NCI-H2029 treated with DMSO at 0.1 percent for 48 hours (cell line): Measurements from ENCODE around the gene STX2.
"Not testable (repeated sequence)": the region's sequence is repeated elsewhere in the genome, so short reads cannot be mapped to it uniquely, and the experiment has no call there.

Source experiments
- DNase-seq: peaks from one replicate; lab custom pipeline; 2025; lab: John Stamatoyannopoulos, UW

The STX2 gene

DNA sequence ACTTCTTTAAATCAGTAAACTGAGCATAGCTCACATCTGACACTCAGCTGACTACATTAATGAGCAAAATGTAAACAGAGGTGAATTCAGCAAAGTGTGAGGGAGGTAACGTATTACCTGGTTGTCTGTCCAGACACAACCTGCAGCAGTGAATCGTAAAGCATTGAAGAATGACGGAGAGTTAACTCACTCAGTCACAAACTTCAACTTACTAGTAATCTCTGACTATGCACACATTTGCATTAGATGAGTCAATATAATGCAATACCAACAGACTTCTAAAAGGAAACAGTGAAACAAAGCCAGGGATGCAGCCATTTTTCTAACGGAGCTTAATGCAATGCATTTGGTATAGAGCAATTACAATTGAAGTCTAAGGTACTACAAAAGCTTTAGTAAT is 40.0 kb downstream of the STX2 start:
- no peak for DNase-seq

DNA sequence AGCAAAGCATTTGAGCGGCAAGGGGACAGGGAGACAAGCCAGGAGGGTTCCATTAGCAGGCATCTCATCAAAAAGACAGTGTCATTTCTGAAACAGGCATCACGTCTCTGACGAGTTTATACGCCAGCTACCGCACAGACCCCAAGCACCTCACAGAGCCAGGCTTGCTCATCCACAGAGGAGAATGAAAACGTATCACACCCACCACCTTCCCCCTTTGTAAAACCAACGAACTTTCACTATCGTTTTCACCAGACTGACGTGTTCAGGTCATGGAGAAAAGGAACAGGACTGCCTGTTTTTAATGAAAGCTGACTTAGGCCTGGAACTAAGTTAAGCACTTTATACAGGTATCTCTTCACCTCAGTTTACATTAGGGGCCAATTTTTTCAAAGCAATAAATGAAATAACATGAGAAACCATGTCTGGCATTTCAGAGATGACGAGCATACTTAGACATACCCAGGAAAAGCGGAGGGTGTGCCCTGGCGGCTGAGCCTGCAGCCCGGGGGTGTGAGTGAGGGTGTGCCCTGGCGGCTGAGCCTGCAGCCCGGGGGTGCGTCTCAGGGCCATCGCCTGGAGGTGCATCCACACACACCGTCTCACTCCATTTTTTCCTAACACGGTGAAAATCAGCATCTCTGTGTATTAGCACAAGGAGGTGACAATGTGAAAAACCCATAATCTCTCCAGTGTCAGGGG is 41.9 kb downstream of the STX2 start:
- DNase-seq = no peak

DNA sequence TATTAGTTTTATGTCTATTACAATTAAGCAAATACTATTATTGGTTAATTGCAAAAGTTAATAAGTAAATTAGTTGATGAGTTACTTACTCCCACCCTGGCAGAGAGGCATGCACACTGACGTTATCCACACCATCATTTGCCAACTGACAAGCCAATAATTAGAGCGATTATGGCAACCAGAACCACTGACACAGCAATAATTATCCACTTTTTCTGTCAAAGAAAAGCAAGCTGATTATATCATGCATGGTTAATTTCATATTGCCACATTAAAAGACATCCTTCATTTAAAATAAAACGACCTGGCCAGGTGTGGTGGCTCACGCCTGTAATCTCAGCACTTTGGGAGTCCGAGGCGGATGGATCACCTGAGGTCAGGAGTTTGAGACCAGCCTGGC is 43.1 kb downstream of the STX2 start:
- DNase-seq = no peak

DNA sequence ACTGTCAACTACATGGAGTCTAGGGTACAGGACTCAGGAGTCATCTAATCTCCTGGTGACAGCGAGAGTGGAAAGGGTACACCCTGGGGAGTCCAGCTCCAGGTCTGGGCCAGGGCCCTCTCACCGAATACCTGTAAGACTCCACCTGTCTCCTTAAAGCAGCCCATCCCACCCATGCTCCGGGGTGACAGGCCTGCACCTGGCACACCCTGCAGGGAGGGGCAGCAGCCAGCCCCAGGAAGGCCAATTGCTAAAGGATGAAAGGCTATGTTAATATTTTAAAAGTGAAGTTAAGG is 45.5 kb downstream of the STX2 start:
- no peak for DNase-seq

DNA sequence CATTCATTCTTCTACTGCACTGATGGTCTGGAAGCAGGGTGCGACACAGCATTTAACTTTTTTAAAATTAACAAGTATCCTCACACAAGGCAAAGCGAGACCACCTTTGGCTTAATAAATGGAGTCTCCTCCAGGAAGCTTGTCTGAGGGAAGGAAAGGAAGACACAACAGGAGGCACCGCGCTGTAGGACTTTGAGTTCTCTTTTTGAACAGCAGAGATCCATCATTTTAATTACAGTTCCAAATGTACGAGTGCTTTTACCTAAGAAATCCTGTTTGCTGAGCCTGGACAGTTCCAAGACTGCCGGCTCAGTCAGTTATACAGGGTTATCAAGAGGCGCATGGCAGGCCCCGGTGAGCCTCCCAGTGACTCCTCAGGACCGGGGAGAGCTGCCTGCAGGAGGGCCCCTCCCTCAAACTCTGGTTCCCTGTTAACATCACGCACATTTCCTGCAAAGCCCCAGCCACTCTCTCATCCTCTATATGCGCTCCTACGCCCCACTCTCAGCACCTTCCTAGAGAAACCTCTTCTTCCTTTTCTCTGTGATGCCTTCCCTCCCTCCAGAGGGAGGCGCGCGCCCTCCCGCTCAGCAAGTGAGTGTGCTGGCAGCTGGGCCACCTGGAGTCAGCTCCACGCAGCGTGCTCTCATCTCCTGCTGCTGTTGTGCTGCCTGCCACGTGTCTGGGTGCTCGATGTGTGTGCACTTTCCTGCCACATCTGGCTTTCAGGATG is 46.1 kb downstream of the STX2 start:
- no peak for DNase-seq

DNA sequence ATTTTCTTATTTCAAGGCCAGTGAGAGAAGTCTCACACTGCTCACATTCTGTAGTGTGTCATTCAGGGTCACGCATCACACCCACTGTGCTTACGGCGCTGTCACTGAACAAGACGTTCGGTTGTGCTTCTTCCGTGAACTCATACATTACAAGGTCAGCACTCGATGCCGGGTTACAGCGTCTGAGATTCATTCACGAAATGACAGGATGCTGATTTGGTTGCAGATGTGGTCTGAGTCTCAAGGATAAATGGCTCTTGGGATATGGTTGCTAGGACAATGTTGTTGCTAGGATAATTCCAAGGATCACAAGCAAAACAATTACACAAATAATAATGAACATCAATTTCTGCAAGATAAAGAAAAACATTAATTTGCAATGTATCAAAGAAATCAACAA is 47.4 kb downstream of the STX2 start:
- DNase-seq = no peak

DNA sequence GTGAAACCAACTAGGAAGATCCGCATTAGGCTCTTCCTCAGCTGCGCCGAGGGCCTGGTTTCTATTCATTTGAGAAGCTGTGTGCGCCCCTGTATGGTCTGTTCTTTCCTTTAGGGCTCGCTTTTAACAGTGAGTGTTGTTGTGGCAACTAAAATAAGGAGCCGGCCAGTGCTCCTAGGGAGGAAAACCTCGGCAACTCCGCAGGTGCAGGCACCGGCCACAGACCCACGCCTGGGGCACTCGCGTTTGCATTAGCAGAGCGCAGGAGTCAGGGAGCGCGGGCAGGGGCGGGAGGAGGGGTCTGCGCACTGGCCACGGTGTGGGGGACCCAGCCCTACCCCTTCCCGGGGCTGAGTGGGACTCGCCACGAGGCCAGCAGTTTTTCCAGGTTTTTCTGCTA is 50.5 kb downstream of the STX2 start:
- DNase-seq = no peak

DNA sequence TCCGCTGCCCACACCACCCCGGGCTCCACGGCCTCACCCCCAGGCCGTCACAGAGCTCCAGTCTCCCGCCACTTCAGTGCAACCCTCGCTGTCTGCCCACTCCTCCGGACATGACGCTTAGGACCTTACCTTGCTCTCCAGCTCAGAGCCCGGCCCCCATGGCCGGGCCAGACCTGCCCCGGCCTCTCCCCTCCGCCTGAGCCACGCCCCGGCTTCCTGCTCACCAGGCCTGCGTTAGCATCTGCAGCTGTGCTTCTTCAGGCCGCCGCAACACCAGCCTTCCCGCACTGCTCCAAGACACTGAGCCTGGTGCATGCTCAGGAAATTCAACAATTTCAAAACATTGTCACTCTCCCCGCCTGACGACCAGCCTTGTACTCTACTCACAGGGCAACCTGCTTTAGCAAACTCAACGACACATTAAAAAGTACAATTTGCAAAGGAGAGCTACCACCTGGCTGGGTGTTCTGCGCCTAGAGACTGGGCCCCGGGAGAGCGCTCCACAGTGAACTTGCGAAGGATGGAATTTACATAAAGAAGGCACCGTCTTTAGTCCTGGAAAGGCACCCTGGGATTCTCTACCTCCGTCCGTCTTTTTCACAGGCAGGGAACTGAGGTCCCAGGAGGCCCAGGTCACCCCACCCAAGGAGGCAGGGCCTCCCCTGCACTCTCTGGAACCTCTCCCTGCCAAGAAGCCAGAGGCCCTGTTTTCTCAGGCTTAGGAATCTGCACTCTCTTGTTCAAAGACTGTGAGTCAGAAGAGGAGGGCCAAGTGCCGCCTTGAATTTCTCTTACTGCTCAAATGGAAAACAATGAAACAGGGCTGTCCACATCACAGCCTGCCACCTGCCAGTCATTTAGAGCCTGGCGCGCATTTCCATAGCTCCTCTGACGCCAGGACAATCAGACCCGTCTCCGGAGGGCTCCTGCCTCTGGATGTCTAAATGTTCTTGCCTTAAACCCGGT is 51.3 kb downstream of the STX2 start:
- DNase-seq = no peak

DNA sequence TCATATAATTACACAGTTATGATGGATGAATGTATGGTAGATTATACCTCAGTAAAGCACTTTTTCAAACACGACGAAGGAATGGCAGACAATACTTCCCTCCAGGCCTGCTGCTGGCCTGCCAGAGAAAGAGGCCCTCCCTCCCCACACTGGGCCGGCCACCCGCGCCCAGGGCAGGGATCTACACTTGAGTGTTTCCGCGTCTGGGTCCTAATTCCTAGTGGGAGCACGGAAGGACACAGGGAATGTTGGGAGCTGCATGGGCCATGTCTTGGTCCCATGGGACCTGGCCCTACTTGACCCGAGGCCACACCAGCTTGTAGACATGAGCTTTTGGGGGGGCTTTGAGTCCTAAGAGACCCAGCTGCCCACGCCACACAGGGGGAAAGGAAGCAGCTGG is 52.0 kb downstream of the STX2 start:
- DNase-seq = no peak

DNA sequence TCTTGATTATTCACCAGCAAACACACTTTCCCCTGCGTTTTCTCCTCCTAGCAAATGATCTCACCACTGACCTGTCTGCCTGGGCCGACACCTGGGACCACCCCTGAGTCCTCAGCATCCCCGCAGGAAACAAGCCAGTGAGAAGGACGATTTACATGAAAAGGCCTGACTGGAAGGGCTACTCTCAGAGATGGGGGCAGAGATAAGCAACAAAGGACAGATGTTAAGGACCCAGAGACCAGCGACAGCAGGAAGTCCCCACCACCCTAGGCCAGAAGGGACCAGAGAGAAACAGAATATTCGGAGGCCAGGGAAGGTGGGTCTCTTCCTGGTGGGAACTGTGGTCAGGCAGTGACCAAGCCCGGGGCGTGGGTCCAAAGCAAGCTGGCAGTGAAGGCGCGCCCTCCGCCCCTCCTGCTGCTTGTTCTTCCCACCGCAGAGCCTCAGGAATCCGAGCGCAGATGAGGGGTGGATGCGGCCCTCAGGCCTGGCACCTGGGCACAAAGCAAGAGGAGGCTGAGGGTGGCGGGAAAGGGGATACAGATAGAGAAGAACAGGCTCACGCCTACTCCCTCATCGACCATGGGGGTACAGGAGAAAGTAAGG is 55.8 kb downstream of the STX2 start:
- DNase-seq = no peak

DNA sequence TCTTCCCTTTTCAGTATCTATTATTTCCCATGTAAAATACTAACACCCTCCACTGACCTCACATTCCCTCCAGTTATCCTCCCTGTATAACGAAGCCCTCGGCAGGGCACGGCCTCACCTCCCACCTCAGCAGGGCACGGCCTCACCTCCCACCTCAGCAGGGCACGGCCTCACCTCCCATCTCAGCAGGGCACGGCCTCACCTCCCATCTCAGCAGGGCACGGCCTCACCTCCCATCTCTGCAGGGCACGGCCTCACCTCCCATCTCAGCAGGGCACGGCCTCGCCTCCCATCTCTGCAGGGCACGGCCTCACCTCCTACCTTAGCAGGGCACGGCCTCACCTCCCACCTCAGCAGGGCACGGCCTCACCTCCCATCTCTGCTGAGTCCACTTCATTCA is 56.8 kb downstream of the STX2 start:
- DNase-seq = not testable (repeated sequence)

DNA sequence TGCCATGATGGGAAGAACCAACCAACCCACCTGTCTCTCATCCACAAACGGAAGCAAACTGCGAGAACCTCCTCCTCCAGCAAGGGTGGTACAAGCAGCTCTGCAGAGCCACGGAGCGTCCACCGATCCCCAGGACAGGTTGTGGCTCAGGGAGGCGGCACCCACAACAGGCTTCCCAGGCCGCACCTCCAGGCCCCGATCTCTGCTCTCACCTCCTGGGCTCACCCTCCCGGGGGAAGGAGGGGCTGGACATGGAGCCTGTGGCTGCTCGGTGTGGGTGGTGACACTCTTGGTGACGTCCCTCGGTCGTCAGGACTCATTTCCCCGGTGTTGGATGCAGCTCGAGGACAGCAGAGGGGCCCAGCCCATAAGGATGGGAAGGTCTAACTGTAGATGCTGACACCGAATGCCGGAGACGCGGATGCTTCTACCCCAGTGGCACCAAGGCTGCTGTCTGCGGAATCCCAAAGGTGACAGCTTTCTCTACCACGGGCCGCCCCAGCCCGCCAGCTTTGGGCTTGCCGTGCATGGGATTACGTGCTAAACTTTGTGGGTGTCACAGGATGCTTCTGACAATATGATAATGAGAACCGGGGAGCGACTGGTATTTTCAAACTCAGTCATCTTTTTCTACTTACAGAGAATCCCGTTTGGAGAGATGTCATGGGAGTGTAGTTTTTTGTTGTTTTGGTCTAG is 58.0 kb downstream of the STX2 start:
- no peak for DNase-seq

DNA sequence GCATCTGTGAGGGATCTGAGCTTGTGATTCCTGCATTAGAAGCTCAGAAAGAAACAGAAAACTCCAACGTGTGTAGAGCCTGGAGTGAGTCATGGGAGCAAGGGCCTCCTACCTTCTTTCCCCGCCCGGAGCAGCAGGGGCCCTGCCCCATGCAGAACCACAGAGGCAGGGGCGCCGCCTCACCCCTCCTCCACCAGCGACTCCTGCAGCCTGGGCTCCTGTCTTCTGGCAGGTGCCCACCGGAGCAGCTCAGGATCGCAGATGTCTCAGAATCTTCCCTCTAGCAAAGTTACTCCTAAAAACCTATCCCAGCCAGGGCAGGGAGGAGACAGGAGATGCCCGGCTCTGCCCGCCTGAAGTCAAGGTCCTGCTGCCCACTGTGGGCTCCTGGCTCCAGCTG is 58.7 kb downstream of the STX2 start:
- no peak for DNase-seq

DNA sequence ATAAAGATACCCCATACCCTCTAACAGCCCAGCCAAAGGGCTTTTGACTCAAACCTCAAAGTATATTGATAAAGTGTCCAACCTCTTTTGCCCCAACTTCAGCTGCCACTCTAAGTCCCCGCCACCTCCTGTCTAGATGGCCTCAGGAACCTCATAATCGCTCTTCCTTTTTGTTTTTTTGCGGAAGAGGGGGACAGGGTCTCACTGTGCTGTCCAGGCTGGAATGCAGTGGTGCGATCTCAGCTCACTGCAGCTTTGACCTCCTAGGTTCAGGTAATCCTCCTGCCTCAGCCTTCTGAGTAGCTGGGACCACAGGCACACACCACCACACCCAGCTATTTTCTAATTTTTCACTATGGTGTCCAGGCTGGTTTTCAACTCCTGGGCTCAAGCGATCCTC is 60.3 kb downstream of the STX2 start:
- no peak for DNase-seq

DNA sequence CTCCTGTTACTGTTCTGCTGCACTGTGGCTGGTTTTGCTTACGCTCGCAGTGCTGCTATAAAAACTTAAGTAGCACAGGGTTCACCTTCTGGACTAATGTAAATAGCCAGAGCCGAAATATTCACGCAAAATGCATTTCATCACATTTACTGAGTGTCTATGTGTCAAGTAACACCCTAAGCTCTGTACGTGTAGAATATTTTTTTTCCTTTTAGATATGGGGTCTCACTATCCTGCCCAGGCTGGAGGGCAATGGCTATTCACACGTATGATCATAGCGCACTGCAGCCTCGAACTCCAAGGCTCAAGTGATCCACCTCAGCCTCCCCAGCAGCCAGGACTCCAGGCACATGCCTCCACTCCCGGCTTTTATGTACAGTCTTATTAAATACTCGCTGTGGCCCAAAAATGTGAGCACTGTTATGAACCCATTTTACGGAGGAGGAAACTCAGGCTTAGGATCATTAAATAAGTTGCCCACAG is 62.2 kb downstream of the STX2 start:
- DNase-seq = no peak

DNA sequence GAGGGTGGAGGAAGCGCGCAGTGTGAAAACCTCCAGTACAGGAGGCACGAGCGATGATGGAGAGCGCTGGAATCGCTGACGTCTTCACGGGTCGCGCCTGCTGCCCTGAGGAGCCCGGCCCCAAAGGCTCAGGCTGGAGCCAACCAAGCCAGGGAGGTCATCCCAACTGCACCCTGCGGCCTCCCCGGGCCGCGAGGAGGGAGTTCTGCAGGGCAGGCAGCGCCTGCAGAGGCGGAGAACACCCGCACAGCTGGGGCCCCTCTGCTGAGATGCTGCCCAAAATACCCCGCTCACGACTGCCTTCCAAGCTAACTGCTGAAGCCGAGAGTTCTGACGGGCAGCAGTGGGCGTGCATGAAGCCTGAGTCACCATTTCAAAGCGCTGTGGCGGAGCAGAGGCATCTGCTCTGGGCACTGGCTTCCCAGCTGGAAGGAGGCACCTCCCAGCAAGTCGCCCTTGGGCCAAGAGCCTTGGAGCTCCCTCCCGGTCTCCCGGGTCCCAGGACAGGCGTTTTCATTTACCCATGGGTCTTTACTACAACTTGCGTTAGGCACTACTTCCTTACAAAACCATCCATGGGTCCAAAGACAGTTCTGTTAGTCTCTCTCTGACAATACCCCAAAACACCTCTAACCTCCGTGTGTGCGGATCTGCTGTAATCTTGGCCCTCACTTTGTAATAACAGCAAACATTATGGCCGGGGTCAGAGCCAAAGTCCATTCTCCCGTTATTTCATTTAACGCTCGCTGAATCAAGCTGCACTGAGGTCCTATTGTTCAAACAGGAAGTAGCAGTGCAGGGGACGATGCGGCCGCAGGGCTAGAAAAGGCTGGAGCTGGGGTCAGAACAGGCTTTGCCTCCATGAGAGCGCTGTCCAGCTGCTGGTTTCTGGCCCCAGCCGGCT is 62.8 kb downstream of the STX2 start:
- DNase-seq = no peak

DNA sequence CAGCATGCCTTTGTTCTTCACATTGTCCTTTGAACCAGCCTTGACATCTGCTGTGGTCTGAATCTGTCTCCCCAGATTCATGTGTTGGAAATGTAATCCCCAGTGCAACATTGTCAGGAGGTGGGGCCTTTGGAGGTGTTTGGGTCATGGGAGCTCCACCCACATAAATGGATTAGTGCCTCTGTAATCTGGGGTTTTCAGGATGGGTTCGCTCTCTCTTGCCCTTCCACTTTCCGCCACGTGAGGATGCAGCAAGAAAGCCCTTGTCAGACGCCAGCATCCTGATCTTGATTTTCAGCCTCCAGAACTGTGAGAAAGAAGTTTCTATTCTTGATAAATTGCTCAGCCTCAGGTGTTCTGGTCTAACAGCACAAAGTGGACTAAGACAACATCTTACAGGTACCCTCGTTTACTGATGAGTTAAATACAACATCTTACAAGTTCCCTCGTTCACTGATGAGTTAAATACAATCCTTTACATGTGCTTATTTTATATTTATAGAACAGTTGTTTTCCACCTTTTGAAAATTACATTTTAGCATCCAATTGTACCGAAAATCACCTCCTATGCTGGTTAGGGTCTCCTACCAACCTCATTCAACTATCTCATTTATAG is 68.5 kb downstream of the STX2 start:
- no peak for DNase-seq

DNA sequence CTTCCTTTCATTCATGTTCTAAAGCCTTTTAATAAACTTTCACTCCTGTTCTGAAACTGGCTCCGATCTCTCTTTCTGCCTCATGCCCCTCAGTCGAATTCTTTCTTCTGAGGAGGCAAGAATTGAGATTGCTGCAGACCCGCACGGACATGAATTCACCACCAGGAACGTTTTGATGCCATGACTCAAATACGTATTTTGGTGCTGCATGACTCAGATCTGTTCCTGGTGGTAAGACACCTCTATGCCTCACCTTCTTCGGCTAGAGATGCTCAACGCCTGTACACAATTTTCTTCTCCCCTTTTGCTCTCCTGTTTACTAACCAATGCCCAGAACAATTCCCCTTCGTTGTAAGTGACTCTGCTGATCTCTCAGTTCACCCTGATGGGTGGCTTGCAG is 70.9 kb downstream of the STX2 start:
- DNase-seq = no peak

DNA sequence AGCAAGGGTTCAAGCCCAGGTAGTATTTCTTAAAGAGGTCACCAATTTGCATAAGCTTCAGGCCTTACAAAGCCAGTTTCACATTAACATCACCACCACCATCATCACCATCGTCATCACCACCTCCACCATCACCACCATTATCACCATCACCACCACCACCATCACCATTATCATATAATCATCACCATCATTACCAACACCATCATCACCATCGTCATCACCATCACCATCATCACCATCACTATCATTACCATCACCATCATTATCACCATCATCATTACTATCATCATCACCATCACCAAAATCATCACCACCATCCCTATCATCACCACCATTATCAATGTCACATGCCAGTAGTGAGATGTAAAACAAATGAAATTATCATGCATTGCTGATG is 72.6 kb downstream of the STX2 start:
- DNase-seq = no peak

DNA sequence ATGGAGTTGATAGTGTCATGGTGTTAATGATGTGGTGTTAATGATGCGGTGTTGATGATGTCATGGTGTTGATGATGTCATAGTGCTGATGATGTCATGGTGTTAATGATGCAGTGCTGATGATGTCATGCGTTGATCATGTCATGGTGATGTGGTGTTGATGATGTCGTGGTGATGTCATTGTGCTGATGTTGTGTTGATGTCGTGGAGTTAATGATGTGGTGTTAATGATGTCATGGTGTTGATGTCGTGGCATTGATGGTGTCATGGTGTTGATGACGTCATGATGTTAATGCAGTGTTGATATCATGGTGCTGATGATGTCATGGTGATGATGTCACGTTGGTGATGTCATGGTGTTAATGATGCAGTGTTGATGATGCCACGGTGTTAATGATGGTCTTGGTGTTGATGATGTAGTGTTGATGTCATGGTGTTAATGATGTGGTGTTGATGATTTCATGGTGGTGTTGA is 73.8 kb downstream of the STX2 start:
- no peak for DNase-seq
